HG03439 (cell line): ENCODE data around the gene PEMT.

ENCODE experiments used
- ATAC-seq: cut with Tn5 transposase; IDR thresholded peaks from one replicate; pipeline ENCODE4 v1.9.1; 2021; ENCODE audit warnings: mild to moderate bottlenecking, moderate library complexity; ENCODE audit not compliant: unreplicated experiment

The PEMT gene

DNA sequence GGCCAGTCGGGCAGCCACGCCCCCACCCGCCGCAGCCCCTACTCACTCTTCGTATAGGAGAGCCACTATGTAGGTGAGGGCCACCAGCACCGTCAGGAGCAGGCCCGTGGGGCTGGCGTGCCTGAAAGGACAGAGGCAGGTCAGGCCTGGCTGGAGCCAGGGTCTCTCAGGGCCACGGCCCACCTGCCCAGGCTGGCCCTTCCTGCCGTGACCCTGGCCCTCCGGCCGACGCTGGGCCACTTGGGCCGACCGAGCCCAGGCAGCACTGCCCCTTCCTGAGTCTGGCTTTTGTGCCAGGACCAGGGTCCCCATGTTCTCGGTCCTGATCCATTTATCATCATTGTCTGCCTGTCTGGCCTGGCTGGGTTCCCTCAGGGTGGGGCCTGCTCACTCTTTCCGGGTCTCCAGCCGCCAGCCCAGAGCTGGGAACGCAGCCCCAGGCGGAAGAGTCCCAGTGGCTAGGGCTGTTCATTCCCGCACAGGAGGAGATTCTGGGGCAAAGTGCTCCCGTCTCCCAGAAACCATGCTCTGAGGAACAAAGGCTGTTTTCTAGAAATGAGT lies 85.2 kb downstream of the PEMT start:
- no peak for ATAC-seq

DNA sequence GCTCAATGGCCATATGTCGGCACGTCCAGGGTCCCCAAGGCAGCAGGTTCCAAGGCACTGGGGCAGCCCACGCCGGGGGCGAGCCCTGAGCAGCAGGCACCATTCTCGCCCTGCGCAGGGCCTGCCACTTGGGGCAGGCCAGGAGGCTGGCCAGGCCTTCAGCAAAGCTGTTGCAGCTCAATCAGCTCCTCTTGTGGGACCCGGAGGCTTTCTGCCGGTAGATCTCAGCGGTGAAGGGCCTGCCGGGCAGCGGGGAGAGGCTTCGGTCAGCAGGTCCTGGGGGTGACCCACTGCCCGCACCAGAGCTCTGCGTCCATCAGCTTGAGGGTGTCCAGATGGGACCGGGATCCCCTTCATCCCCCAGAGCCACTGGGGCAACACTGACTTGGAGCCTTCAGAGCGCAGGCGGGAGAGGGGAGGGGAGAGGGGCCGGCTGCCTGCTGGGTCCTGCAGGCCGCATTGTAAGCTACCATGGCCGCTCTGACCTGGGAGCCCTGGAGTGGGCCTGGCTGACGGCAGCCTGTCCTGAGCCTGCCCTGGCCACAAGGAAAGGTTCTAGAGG lies 85.8 kb downstream of the PEMT start:
- no peak for ATAC-seq

DNA sequence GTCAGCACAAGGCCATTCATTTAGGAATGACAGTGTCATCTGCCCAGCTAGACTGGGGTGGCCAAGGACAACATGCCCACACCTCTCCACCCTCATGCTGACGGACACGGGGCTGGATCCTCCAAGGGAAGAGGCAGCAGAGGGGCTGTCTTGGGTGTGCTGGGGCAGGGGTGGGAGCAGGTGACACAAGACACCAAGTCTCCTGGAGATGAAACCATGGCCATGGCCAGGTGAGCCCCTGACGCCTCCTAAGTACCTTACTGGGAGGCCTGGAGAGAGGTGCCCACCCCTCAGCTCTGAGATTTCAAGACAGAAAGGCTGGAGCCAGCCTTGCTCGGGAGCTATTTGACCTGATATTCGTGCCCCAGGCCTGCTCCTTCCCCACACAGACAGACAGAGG lies 86.4 kb downstream of the PEMT start:
- no peak for ATAC-seq

DNA sequence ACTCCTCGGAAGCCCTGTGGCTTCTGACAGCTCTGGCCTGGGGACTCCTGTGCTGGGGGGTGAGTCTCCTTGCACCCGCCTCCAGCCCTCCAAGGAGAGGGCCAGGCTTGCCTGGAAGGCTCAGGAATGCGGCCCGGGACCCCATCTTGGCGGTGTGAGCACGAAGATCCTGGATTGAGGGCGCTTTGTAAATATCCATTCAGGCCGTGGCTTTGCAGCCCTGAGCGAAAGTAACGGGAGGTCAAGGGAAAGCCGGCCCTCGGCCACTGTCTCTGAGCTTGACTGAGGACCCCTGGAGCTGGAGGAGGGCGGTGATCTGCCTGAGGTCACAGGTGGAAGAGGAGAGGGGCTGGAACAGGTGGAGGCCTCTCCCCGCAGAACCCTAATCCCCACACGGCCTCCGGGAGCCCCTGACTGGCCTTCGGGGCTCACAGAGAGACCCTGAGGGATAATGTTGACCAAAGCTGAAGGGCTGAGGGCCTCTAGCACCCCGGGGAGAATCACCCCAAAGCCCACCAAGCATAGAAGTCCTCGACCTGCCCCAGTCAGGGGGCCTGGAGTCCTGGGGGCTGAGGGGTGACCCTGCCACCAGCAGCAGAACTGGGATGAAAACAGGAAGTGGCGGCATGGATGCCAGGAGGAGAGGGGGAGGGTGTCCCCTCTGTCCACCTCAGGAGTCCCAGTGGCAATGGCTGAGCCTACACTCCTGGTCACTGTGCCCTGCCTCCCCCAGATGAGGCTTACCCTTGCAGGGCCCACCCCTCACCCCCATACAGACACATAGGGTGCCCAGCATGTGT lies 87.0 kb downstream of the PEMT start:
- no peak for ATAC-seq

- ATAC-seq = no peak
Measured at GRCh38 chr17:17503566-17504130, 87.9 kb downstream of the PEMT start.

GRCh38 chr17:17502741-17503565 lies 88.6 kb downstream of the PEMT start:
- ATAC-seq = no peak

GRCh38 chr17:17500999-17501605 lies 90.4 kb downstream of the PEMT start:
- ATAC-seq = no peak

- ATAC-seq = no peak
Measured at GRCh38 chr17:17499402-17500145, 91.9 kb downstream of the PEMT start.

GRCh38 chr17:17498606-17499301 lies 92.8 kb downstream of the PEMT start:
- no peak for ATAC-seq

DNA sequence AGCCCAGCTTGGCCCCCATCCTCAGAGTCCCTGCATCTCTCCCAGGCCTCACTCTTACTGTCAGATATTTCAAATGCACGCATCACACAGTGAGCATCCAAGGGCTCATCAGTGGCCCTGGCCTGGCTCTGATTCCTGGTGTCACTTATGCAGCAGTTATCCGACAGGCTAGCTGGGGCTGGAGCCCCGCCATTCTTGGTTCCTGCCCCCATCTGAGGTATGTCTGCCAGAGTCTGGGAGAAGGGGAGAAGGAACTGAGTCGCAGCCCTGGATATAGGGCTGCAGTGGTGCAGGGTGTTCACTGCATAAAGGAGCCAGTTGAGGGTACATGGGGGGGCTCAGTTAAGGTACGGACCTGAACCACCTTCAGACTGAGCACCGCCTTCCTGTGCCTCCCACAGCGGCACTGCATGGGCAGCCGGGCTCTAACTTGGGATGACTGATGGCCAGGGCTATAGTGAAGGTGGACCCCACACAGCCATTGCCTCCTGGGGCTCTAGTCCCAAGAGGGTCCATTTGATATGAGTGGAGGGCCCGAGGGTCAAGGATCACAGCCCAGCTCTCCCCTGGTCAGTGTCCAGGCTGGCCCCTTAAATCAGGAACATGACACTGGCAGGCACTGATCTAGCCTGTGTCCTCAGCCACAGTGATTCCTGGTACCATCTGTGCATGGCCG lies 93.5 kb downstream of the PEMT start:
- no peak for ATAC-seq

GRCh38 chr17:17497065-17497844 lies 94.3 kb downstream of the PEMT start:
- ATAC-seq = no peak

- ATAC-seq = peak; percentile 75
Measured at GRCh38 chr17:17496189-17497064, 95.1 kb downstream of the PEMT start, which contains the start of gene RASD1. Gene RASD1 (minus strand): TSS chr17:17496395. CDS start chr17:17496181, 214 bp downstream.

DNA sequence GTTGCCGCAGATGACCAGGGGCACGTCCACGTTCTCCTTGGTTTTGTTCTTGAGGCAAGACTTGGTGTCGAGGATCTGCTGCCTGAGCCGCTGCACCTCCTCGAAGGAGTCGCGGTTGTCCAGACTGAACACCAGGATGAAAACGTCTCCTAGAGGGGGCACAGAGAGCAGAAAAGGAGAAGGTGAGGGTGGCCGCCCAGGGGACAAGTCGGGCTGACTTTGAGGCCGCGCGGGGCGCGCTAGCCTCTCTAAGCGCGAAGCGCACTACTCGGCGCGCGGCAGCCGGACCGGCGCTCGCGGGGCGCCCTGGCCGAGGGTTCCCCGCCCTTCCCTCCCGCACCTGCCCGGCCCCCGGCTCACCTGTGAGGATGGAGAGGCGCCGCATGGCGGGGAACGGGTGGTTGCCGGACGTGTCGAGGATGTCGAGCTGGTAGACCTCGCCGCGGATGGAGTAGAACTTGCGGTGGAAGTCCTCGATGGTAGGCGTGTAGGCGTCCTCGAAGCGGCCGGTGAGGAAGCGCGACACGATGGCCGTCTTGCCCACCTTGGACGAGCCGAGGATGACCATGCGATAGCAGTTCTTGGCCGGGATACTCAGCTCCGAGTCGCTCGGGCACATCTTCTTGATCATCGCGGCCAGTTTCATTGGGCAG lies 95.8 kb downstream of the PEMT start:
- no peak for ATAC-seq

GRCh38 chr17:17494870-17495535 lies 96.5 kb downstream of the PEMT start:
- no peak for ATAC-seq

DNA sequence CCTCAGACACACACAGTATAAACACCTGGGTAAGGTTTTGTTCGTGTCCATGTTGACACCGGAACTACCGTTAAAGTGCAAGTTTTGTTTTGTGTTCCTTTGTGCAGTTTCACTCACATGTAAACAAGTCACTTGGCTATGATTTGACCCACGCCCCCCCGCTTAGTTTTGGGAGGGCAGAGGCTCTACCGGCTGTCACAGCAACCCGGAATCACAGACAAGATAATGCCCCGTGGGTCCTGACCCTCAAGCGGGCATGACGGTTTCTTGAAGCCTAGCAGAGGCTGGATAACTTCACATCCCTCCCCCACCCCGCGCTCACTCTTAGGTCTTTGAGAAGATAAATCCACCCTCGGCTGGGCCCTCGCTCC lies 97.0 kb downstream of the PEMT start:
- no peak for ATAC-seq

DNA sequence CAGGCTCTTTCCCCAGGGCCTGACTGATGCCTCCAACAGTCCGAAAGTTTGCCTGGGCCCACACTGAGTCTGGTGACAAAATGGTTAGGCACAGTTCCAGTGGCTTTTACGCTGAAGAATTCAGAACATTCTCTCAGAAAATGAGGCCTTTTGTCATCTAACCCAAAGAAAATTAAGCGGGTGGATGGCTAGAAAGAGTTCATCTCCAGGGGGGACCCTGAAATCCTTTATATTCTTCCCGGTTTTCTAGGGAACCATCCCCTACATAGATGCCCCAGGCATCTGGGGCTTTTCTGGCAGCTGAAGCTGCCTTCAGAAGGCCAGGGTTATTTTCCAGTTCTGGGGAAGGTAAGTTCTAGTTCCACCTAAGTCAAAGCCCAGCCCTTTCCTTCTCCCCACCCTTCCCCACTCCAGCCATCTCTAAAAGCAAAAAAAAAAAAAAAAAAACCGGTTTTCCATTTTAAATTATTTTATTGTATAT lies 97.5 kb downstream of the PEMT start:
- ATAC-seq = no peak
